ENCODE measurements around the gene RASGRP4. TPM values are rescaled to one million over a fixed set of nuclear protein-coding genes. Genes with fewer than 3 reads are reported as not detected.

The RASGRP4 gene
- total and polyA plus RNA-seq, 10 of the 15 experiments (the other 5 are each of a cell fraction or from before 2014, with no cell fraction given): 0.24 to 7.4 (median 3.3) TPM

DNA sequence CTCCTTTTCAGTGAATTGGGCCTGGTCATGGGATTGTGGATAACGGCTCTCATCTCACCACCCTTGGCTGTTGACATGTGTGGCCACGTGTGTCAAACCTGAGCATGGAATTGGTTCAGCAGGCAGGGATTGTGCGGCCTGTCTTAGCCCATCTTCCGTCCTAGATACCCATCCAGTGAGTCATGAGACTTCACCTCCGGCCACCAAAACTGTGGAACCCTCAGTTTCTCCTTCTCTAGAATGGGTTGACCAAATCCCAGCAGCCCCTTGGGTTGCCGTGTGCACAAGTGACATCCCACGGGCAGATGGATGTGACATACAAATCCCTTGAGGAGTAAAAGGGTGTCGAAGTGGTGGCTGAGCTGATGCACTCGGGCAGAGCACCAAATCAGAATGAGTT lies 44.9 kb downstream of the RASGRP4 start:
- peaks cover 17 to 24% of the 10 kb centered on the region in 2 experiments; a peak in 3 of 4 replicates for H3K36me3 ChIP-seq (ENCODE audit: control insufficient read depth in 2 of 2, insufficient read depth in 2 of 2, low read length in 1 of 2)
- RAD21 ChIA-PET (ENCODE audit: unreplicated experiment): interaction anchor here (2.1 kb wide), 1 partner anchor 22 kb away, joined by 5 read pairs; the partner anchor contains the start of gene FAM98C
- in situ Hi-C loops (cut with MboI): no loop called here
- TF ChIP-seq, protein P1, sequence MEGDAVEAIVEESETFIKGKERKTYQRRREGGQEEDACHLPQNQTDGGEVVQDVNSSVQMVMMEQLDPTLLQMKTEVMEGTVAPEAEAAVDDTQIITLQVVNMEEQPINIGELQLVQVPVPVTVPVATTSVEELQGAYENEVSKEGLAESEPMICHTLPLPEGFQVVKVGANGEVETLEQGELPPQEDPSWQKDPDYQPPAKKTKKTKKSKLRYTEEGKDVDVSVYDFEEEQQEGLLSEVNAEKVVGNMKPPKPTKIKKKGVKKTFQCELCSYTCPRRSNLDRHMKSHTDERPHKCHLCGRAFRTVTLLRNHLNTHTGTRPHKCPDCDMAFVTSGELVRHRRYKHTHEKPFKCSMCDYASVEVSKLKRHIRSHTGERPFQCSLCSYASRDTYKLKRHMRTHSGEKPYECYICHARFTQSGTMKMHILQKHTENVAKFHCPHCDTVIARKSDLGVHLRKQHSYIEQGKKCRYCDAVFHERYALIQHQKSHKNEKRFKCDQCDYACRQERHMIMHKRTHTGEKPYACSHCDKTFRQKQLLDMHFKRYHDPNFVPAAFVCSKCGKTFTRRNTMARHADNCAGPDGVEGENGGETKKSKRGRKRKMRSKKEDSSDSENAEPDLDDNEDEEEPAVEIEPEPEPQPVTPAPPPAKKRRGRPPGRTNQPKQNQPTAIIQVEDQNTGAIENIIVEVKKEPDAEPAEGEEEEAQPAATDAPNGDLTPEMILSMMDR (IDR thresholded peaks at IDR 0.05 in 2 of 3, conservative IDR thresholded peaks at IDR 0.05 in 1 of 3; ENCODE audit: control insufficient read depth in 2 of 3, extremely low read depth in 1 of 3, insufficient read depth in 1 of 3, low read depth in 3 of 3, low read length in 3 of 3): no peak
- no peak for TF ChIP-seq STAT1 (conservative IDR thresholded peaks at IDR 0.05)
- no peak for TF ChIP-seq POLR2AphosphoS5 (IDR thresholded peaks at IDR 0.05; ENCODE audit: low read length)
- no peak for TF ChIP-seq ATF7 (IDR thresholded peaks at IDR 0.05; ENCODE audit: low read depth)
- no peak for TF ChIP-seq NFIC (IDR thresholded peaks at IDR 0.05; ENCODE audit: low read depth, low read length)
- TF ChIP-seq, protein P2, sequence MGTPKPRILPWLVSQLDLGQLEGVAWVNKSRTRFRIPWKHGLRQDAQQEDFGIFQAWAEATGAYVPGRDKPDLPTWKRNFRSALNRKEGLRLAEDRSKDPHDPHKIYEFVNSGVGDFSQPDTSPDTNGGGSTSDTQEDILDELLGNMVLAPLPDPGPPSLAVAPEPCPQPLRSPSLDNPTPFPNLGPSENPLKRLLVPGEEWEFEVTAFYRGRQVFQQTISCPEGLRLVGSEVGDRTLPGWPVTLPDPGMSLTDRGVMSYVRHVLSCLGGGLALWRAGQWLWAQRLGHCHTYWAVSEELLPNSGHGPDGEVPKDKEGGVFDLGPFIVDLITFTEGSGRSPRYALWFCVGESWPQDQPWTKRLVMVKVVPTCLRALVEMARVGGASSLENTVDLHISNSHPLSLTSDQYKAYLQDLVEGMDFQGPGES (IDR thresholded peaks at IDR 0.05): no peak
- no peak for TF ChIP-seq CBX5 (IDR thresholded peaks at IDR 0.05; ENCODE audit: low read depth)
- no peak for TF ChIP-seq YBX1 (IDR thresholded peaks at IDR 0.05)
- TF ChIP-seq NR2C1 (IDR thresholded peaks at IDR 0.05): no peak
- no peak for TF ChIP-seq EP300 (IDR thresholded peaks at IDR 0.05; ENCODE audit: borderline replicate concordance in 1 of 2, control insufficient read depth in 1 of 2, low read depth in 2 of 2, low read length in 2 of 2)
- TF ChIP-seq, protein P3, sequence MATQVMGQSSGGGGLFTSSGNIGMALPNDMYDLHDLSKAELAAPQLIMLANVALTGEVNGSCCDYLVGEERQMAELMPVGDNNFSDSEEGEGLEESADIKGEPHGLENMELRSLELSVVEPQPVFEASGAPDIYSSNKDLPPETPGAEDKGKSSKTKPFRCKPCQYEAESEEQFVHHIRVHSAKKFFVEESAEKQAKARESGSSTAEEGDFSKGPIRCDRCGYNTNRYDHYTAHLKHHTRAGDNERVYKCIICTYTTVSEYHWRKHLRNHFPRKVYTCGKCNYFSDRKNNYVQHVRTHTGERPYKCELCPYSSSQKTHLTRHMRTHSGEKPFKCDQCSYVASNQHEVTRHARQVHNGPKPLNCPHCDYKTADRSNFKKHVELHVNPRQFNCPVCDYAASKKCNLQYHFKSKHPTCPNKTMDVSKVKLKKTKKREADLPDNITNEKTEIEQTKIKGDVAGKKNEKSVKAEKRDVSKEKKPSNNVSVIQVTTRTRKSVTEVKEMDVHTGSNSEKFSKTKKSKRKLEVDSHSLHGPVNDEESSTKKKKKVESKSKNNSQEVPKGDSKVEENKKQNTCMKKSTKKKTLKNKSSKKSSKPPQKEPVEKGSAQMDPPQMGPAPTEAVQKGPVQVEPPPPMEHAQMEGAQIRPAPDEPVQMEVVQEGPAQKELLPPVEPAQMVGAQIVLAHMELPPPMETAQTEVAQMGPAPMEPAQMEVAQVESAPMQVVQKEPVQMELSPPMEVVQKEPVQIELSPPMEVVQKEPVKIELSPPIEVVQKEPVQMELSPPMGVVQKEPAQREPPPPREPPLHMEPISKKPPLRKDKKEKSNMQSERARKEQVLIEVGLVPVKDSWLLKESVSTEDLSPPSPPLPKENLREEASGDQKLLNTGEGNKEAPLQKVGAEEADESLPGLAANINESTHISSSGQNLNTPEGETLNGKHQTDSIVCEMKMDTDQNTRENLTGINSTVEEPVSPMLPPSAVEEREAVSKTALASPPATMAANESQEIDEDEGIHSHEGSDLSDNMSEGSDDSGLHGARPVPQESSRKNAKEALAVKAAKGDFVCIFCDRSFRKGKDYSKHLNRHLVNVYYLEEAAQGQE (IDR thresholded peaks at IDR 0.05; ENCODE audit: low read depth, low read length): no peak
- no peak for TF ChIP-seq KDM1A (IDR thresholded peaks at IDR 0.05; ENCODE audit: borderline replicate concordance)
- TF ChIP-seq MYB (IDR thresholded peaks at IDR 0.05; ENCODE audit: borderline replicate concordance, low read depth, low read length): no peak
- no peak for TF ChIP-seq GATAD2B (conservative IDR thresholded peaks at IDR 0.05; ENCODE audit: low read depth)

More for the DNA sequence above, 44.9 kb downstream of the RASGRP4 start:
- ATAC-seq (no peak), DNase-seq (ENCODE audit: low read depth, low spot score) (no peak), FAIRE-seq (no peak)
- Histone ChIP-seq H3K9me3 (replicated peaks; ENCODE audit: control insufficient read depth, insufficient read depth, low read length) (no peaks in the 10 kb centered on the region), H3K4me1 (ENCODE audit: control insufficient read depth, insufficient read depth, low read length) (peaks cover 7% of the 10 kb centered on the region), H3K27ac (ENCODE audit: control insufficient read depth, insufficient read depth) (no peak overlapping the region), H4K20me1 (ENCODE audit: control insufficient read depth, insufficient read depth) (0 out of 2 replicates have a peak, but pooled peaks cover 2% of the 10 kb centered on the region), H2AFZ (ENCODE audit: control insufficient read depth, low read depth, low read length) (no peak overlapping the region), H3K79me2 (ENCODE audit: control insufficient read depth, insufficient read depth, low read length) (peaks cover 12% of the 10 kb centered on the region), H3K27me3 (replicated peaks in 1 of 2; ENCODE audit: control insufficient read depth in 2 of 2, insufficient read depth in 2 of 2, low read length in 1 of 2) (no peaks in the 10 kb centered on the region), H3K9ac (ENCODE audit: control insufficient read depth, insufficient read depth, low read length) (no peak overlapping the region), H3K4me3 (no peak overlapping the region), H3K4me2 (ENCODE audit: control insufficient read depth, insufficient read depth) (no peak overlapping the region)
- intact Hi-C loops (cut with micrococcal nuclease; ENCODE audit: unreplicated experiment): no loop called here
- BruUV-seq (replicated peaks): no TSS peak
- ChIA-PET POLR2A (interaction anchor here (0.6 kb wide), 1 partner anchor 266 kb away, joined by 3 read pairs; the partner anchor contains the start of gene ACTN4), CTCF (no interaction called here), SMC1A (ENCODE audit: uncharacterized antibody, unreplicated experiment) (no interaction called here)
- 100% methylated on average over 9 of the region's 9 CpGs for WGBS (ENCODE audit: insufficient coverage, insufficient replicate concordance, low lambda C conversion rate, missing lambda C conversion rate)

Data from GM12878 (cell line).